HEK293 (cell line): Measurements from ENCODE around the gene MSI2.

ENCODE experiments used
- CTCF ChIA-PET: fragments of 350-600 bp; formaldehyde crosslinking; extraction: SDS; loops from one replicate; lab custom pipeline; 2021; ENCODE audit warnings: antibody characterized with exemption; lab: Yijun Ruan, JAX
- POLR2A ChIA-PET: fragments of 300-600 bp; formaldehyde crosslinking; extraction: SDS; loops from one replicate; lab custom pipeline; 2020; ENCODE audit warnings: antibody characterized with exemption, inconsistent platforms; lab: Yijun Ruan, JAX
- H3K27ac ChIP-seq: fragments of 200-500 bp; sonication (Bioruptor generic); 2 replicates; pipeline ENCODE4 v1.5.1; 2014; ENCODE audit warnings: low read depth, low read length, control low read depth, inconsistent platforms; ENCODE audit errors: extremely low read depth
- H3K36me3 ChIP-seq, 2 experiments: fragments of 200-500 bp in 1 of 2; sonication (Bioruptor generic) in 1 of 2; 1 replicate in 1 of 2; 2 replicates in 1 of 2; pipeline ENCODE4 v1.5.1; 2014 to 2017; ENCODE audit warnings: inconsistent platforms in 2 of 2, low read length in 2 of 2; ENCODE audit not compliant: control insufficient read depth in 2 of 2, insufficient read depth in 1 of 2
- H3K4me1 ChIP-seq: fragments of 200-500 bp; sonication (Bioruptor generic); 2 replicates; pipeline ENCODE4 v1.5.1; 2014; ENCODE audit warnings: mild to moderate bottlenecking, low read length, inconsistent platforms; ENCODE audit not compliant: control insufficient read depth, insufficient read depth
- H3K4me3 ChIP-seq: 2 replicates; pipeline ENCODE4 v1.5.1; 2011; ENCODE audit warnings: low read depth, mild to moderate bottlenecking, control low read depth, low read length, moderate library complexity
- H3K9me3 ChIP-seq: fragments of 200-500 bp; sonication (Bioruptor generic); 2 replicates; pipeline ENCODE4 v1.5.1; 2014; ENCODE audit warnings: low read depth, low read length, inconsistent platforms; ENCODE audit not compliant: control insufficient read depth, insufficient read depth
- EGR2 ChIP-seq: fragments of 450-650 bp; formaldehyde crosslinking; IDR thresholded peaks from 2 replicates; pipeline ENCODE4 v1.5.1; 2016; ENCODE audit warnings: low read depth, missing biosample characterization, missing genetic modification characterization
- ELK4 ChIP-seq: IDR thresholded peaks from 2 replicates; pipeline ENCODE4 v1.6.1; 2011; ENCODE audit warnings: mild to moderate bottlenecking, low read depth, low read length, borderline replicate concordance
- FEZF1 ChIP-seq: fragments of 450-650 bp; formaldehyde crosslinking; IDR thresholded peaks from 2 replicates; pipeline ENCODE4 v1.5.1; 2016; ENCODE audit warnings: missing biosample characterization, missing genetic modification characterization
- GLIS1 ChIP-seq: fragments of 450-650 bp; formaldehyde crosslinking; IDR thresholded peaks from 2 replicates; pipeline ENCODE4 v1.5.1; 2016; ENCODE audit warnings: missing biosample characterization, missing genetic modification characterization
- GLIS2 ChIP-seq: fragments of 450-650 bp; formaldehyde crosslinking; IDR thresholded peaks from 2 replicates; pipeline ENCODE4 v1.5.1; 2016; ENCODE audit warnings: missing biosample characterization, missing genetic modification characterization
- HOXD13 ChIP-seq: sonication (generic); formaldehyde crosslinking; IDR thresholded peaks from 2 replicates; pipeline ENCODE4 v1.8.0; 2022; ENCODE audit warnings: missing genetic modification reagents, borderline replicate concordance
- REST ChIP-seq: fragments of 450-650 bp; formaldehyde crosslinking; IDR thresholded peaks from 2 replicates; pipeline ENCODE4 v1.5.1; 2016; ENCODE audit warnings: missing biosample characterization, missing genetic modification characterization
- ZBTB7A ChIP-seq: fragments of 450-650 bp; formaldehyde crosslinking; IDR thresholded peaks from 2 replicates; pipeline ENCODE4 v1.5.1; 2016; ENCODE audit warnings: low read depth, missing biosample characterization, missing genetic modification characterization
- ZBTB8A ChIP-seq: fragments of 450-650 bp; formaldehyde crosslinking; IDR thresholded peaks from 2 replicates; pipeline ENCODE4 v1.5.1; 2016; ENCODE audit warnings: missing biosample characterization, missing genetic modification characterization
- ZIC2 ChIP-seq: fragments of 450-650 bp; formaldehyde crosslinking; IDR thresholded peaks from 2 replicates; pipeline ENCODE4 v1.5.1; 2016; ENCODE audit warnings: missing biosample characterization, missing genetic modification characterization
- ZNF112 ChIP-seq: fragments of 450-650 bp; formaldehyde crosslinking; IDR thresholded peaks from 2 replicates; pipeline ENCODE4 v1.5.0; 2017; ENCODE audit warnings: missing biosample characterization, missing genetic modification characterization
- ZNF157 ChIP-seq: fragments of 450-650 bp; formaldehyde crosslinking; IDR thresholded peaks from 2 replicates; pipeline ENCODE4 v1.5.1; 2016; ENCODE audit warnings: missing biosample characterization, missing genetic modification characterization
- ZNF354C ChIP-seq: fragments of 450-650 bp; formaldehyde crosslinking; IDR thresholded peaks from 2 replicates; pipeline ENCODE4 v1.5.1; 2016; ENCODE audit warnings: missing biosample characterization, missing genetic modification characterization, low read depth, borderline replicate concordance
- ZNF449 ChIP-seq: fragments of 450-650 bp; formaldehyde crosslinking; IDR thresholded peaks from 2 replicates; pipeline ENCODE4 v1.5.1; 2017; ENCODE audit warnings: missing biosample characterization, mild to moderate bottlenecking, missing genetic modification characterization, moderate library complexity
- ZNF560 ChIP-seq: fragments of 450-650 bp; formaldehyde crosslinking; IDR thresholded peaks from 2 replicates; pipeline ENCODE4 v1.5.1; 2017; ENCODE audit warnings: missing biosample characterization, missing genetic modification characterization, borderline replicate concordance
- ZNF621 ChIP-seq: fragments of 450-650 bp; formaldehyde crosslinking; IDR thresholded peaks from 2 replicates; pipeline ENCODE4 v1.5.1; 2017; ENCODE audit warnings: missing biosample characterization, missing genetic modification characterization
- ZNF768 ChIP-seq: fragments of 450-650 bp; formaldehyde crosslinking; IDR thresholded peaks from 2 replicates; pipeline ENCODE4 v1.5.1; 2018; ENCODE audit warnings: missing biosample characterization, mild to moderate bottlenecking, missing genetic modification characterization
- ZSCAN18 ChIP-seq: fragments of 450-650 bp; formaldehyde crosslinking; IDR thresholded peaks from 2 replicates; pipeline ENCODE4 v1.5.1; 2016; ENCODE audit warnings: missing biosample characterization, missing genetic modification characterization
- ZSCAN30 ChIP-seq: fragments of 450-650 bp; IDR thresholded peaks from 2 replicates; pipeline ENCODE4 v1.5.1; 2018; ENCODE audit warnings: missing biosample characterization, mild to moderate bottlenecking, missing genetic modification characterization, moderate library complexity
- ZSCAN4 ChIP-seq: fragments of 450-650 bp; formaldehyde crosslinking; IDR thresholded peaks from 2 replicates; pipeline ENCODE4 v1.5.1; 2017; ENCODE audit warnings: missing biosample characterization, missing genetic modification characterization

MSI2 gene

GRCh38 chr17:57318913-57319312, 62.6 kb downstream of the MSI2 start:
- ChIA-PET POLR2A (no interaction called here), CTCF (interaction anchor here (1.7 kb wide), 1 partner anchor 76 kb away, joined by 6 read pairs; no protein-coding TSS in a partner anchor)
- H3K27ac ChIP-seq = no peak overlapping the region
- H3K4me1 ChIP-seq = no peaks in the 10 kb centered on the region
- TF ChIP-seq HOXD13 (CRISPR knock-in tag) (no peak), ZSCAN30 (no peak), ZNF560 (tag by site-specific recombination) (no peak)
- H3K4me3 ChIP-seq = no peak overlapping the region
- H3K36me3 ChIP-seq = peaks cover 0 to 7% of the 10 kb centered on the region in 2 experiments; a peak in 2 of 3 replicates
- no peaks in the 10 kb centered on the region for H3K9me3 ChIP-seq

- peaks cover 0 to 16% of the 10 kb centered on the region in 2 experiments; a peak in 2 of 3 replicates for H3K36me3 ChIP-seq
- no peak overlapping the region for H3K27ac ChIP-seq
- CTCF ChIA-PET = interaction anchor here (1.7 kb wide), 1 partner anchor 77 kb away, joined by 6 read pairs; no protein-coding TSS in a partner anchor
- POLR2A ChIA-PET = no interaction called here
- no peaks in the 10 kb centered on the region for H3K9me3 ChIP-seq
- TF ChIP-seq ZNF157 (tag by site-specific recombination) = no peak
- no peak overlapping the region for H3K4me3 ChIP-seq
- H3K4me1 ChIP-seq = no peaks in the 10 kb centered on the region
Observed at GRCh38 chr17:57319806-57320205, 63.5 kb downstream of the MSI2 start.

- H3K36me3 ChIP-seq = peaks cover 0 to 17% of the 10 kb centered on the region in 2 experiments; a peak in 2 of 3 replicates
- no peaks in the 10 kb centered on the region for H3K9me3 ChIP-seq
- ChIA-PET POLR2A (no interaction called here), CTCF (no interaction called here)
- no peak for TF ChIP-seq ZIC2 (tag by site-specific recombination)
- TF ChIP-seq ZSCAN18 = no peak
- H3K4me3 ChIP-seq = no peak overlapping the region
- H3K4me1 ChIP-seq = no peaks in the 10 kb centered on the region; the same call in 1 of the 2 replicates
- H3K27ac ChIP-seq = no peak overlapping the region
Observed at GRCh38 chr17:57323391-57323790, 67.1 kb downstream of the MSI2 start.

GRCh38 chr17:57324060-57324459, 67.7 kb downstream of the MSI2 start:
- H3K9me3 ChIP-seq = no peaks in the 10 kb centered on the region
- H3K36me3 ChIP-seq = peaks cover 0 to 17% of the 10 kb centered on the region in 2 experiments; a peak in 2 of 3 replicates
- no peaks in the 10 kb centered on the region; the same call in 1 of the 2 replicates for H3K4me1 ChIP-seq
- CTCF ChIA-PET = interaction anchor here (0.5 kb wide), 1 partner anchor 35 kb away, joined by 3 read pairs; no protein-coding TSS in a partner anchor
- H3K4me3 ChIP-seq = no peak overlapping the region
- no peak overlapping the region for H3K27ac ChIP-seq
- POLR2A ChIA-PET = no interaction called here
- TF ChIP-seq GLIS1 = no peak
- TF ChIP-seq ZNF621 (tag by site-specific recombination) = no peak
- TF ChIP-seq GLIS2 = no peak
- no peak for TF ChIP-seq ZNF449 (tag by site-specific recombination)
- TF ChIP-seq ZBTB8A (tag by site-specific recombination) = no peak
- no peak for TF ChIP-seq ZBTB7A
- no peak for TF ChIP-seq REST
- no peak for TF ChIP-seq ZNF112 (tag by site-specific recombination)
- no peak for TF ChIP-seq ZSCAN4 (tag by site-specific recombination)
- TF ChIP-seq ZNF354C (tag by site-specific recombination) = no peak
- TF ChIP-seq EGR2 (tag by site-specific recombination) = no peak
- TF ChIP-seq ZNF768 (tag by site-specific recombination) = no peak
- TF ChIP-seq ELK4 = no peak
- TF ChIP-seq FEZF1 (tag by site-specific recombination) = no peak
